Stimulated activated CD4-positive, alpha-beta T cell treated with anti-CD3 and anti-CD28 coated beads, TNF-alpha, amount 100 ng/mL, for 4 hours (primary cell): Measurements from ENCODE around the gene MYDGF.

Experiments used
- DNase-seq, 3 experiments: peaks; one replicate each; pipeline ENCODE4 v3.0.0-alpha.2; 2020; ENCODE audit warnings: low read depth in 3 of 3

The MYDGF gene

DNA sequence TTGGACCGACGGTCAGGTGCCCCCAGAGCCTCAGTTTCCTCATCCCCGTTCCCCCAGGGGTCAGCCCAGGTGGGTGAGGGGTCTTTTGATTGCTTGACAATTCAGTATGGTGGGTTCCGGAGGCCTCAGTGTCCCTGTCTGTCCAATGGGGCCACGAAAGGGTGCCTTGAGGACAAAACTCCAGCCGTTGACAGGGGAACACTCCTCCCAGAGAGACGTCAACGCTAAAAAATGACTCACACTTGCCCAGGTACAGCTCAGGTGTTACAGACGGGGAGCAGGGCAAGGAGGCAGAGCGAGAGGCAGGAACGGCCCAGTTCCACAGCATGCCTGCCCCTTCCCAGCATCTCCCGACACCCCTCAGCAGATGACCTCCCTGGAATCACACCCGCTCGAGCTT is 29.0 kb downstream of the MYDGF start:
- DNase-seq, result no peak

DNA sequence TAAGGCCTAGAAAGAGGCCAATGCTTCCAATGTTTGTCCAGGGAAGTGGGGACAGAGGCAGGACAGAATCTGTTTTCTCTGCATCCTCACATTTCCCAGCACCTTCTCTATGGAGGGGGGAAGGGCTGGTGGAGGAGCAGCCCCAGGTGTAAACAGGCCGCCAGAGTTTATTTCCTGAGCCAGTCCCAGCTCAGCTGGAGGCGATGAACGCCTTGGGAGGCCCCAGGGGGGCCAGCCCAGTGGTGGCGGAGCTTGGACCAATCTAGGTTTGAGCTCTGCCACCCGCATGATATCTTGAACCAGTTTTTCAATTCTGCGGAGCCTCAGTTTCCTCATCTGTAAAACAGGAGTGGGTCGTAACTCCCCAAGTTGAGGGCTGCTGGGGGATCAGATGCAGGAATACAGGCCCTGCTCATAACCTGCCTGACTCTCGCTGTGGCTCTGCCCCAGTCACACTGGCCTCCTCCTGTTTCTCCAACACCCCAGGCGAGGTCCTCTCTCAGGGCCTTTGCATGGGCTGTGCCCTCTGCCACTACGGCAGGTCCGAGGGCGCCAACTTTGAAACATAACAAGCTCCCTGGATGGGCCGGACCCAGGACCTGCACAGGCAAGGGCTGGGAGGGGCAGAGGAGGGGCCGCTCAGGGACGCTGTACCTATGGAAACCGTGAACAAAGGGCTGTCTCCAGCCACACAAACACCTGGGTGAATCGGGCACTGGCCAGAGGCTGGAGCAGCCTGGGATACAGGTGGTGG is 29.7 kb downstream of the MYDGF start:
- DNase-seq, result no peak

- no peak for DNase-seq
Measured at GRCh38 chr19:4639531-4640246, 30.5 kb downstream of the MYDGF start.

GRCh38 chr19:4638828-4639530 is 31.2 kb downstream of the MYDGF start, which contains the start of gene TNFAIP8L1:
TSS of gene TNFAIP8L1 (plus strand) at chr19:4639516. CDS start at chr19:4651870, 12,354 bp downstream.
- DNase-seq, result peak; percentile 99

DNA sequence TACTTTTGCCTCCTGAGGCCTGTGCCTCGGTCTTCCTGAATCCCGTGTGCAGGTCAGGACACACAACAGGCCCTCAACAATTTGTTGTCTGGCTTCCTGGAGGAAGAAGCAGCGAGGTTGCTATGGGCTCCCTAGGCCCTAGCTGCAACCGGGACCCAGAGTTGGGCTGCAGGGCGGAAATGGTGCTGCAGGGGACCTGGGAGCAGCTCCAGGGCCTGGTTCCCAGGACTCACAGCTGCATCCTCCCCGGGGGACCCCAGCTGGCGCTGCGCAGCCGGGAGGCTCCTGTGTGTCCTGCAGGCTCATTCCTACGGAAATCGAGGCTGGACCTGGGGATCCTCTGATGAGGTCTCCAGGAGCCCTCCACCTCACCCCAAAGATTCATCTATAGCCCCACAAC is 31.8 kb downstream of the MYDGF start:
- DNase-seq, result no peak

- DNase-seq, result no peak
Measured at GRCh38 chr19:4636761-4637160, 33.4 kb downstream of the MYDGF start.

DNA sequence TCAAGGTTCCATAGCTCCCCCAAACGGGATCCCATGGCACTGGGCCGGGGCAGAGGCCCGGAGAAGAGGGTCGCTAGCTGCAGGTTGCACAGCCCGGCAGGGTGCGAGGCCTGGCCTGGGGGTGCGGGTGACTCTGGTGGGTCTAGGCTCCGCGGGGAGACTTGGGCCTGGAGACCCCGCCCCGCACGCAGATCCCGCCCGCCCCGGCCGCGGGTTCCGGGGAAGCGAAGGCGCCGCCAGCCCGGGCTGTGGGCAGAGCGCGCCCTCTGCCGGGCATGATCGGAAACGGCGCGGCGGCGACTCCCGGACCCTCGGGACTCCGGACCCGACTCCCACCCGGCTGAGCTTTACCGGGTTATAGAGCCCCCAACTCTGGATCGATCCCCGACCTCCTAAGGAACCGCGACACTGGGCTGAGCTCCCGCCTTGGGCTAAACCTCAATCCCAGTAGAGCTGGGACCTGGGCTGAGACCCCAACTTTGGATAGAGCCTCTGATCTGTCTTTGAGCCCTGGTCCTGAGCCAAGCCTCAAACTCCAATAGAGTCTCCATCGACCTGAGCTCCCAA is 33.9 kb downstream of the MYDGF start:
- DNase-seq, result peak; percentile 54 to 72 (median 64)

GRCh38 chr19:4635754-4636116 is 34.4 kb downstream of the MYDGF start:
- no peak for DNase-seq

DNA sequence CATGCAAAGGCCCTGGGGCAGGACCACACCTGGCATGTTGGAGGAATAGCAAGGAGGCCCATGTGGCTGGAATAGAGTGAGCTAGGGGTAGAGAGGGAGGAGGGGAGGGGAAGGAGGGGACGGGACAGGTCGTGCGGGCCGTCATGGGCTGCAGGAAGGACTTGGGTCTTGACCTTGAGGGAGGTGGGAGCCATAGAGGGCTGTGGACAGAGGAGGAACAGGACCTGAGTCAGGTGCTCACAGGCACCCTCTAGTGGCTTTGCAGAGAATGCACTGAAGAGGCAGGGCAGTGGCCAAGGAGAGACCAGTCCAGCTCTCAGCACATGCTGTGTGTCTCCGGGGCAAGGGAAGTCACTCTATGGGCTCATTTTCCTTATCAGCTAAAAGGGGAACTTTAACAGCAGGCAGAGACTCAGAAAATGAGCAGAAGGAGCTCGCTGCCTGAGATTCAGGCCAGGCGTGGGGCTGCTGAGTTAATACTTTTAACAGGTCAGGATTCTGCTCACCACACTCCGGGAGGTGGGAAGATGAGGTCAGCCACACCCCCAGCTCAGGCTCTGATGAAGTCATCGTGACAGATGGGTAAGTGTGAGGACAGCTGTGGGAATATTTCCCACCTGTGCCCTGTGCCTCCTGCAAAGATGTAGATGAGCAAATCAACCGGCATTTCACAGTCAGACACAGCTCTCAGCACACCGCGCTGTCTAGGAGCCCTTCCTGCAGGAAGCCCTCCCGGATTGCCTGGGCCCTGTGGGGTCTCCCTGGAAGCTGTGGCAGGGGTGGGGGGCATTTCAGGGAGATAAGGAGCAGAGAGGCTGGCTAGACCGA is 36.8 kb downstream of the MYDGF start:
- peak in 1 of 3 experiments; percentile 17 for DNase-seq

DNA sequence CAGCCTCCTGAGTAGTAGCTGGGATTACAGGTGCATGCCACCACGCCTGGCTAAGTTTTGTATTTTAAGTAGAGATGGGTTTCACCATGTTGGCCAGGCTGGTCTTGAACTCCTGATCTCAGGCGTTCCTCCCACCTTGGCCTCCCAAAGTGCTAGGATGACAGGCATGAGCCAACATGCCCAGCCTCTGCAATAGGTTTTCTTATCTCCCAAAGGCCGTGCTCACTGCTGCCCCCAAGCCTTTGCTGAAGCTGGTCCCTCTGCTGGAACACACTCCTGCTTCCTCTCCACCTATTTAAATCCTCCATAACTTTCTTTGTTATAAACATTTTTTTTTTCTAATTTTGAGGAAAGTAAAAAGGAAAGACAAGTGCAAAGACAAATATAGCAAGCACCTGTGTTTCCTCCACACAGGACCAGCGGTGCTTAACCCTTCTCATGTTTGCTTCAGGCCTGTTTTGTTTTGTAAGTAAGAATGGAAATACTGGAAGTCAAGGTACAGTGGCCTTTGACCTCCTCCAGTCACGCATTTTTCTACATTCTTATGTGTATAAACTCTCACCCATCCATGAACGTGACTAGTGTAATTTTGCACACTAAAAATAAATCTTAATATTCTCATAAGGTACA is 45.3 kb downstream of the MYDGF start:
- DNase-seq, result no peak

DNA sequence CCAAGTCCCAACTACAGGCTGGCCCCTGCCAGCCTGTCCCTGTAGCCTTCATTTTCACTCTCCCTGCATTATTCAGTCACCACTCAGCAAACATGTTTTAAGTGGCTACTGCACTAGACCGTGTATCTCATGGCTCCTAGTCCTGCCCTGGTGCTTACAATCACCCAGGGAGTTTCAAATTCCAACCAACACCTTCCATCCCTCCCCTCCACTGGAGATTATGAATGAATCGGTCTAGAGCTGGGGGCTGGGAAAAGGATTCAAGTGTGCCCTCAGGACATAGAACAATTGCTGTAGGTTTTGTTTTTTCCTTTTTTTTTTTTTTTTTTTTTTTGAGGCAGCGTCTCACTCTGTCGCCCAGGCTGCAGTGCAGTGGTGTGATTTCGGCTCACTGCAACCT is 45.8 kb downstream of the MYDGF start:
- DNase-seq, result no peak

DNA sequence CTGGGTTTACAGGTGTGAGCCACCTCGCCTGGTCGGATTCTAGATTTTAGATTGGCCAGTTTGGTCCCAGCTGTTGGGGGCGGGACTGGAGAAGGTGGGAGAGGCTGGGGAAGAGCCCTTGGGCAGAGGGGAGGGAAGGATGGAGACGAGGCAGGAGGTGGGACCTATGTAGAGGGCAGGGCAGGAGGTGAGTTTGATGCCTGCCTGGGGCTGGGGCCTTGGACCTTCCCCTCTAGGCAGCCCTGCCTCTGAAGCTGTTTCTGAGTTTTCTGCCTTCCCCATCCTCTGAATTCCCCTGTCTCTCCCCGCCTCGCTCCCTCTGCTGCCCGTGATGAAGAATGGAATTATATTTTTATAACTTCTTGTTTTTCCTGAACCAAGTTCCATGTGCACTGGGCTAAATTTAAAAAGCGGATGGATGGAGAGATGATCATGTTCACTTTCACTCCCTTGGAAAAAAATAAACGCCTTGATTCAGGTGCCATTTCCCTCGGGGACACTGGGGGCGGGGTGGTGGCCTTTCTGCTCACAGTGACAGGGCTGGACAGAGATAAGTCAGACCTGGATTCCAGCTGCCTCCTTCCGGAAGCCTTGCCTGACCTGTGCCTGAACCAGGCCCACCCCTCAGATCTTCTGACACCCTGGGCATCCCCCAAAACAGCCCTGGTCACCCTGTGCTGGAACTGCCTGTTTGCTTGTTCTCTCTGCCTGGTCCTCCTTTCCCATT is 47.3 kb downstream of the MYDGF start:
- no peak for DNase-seq

DNA sequence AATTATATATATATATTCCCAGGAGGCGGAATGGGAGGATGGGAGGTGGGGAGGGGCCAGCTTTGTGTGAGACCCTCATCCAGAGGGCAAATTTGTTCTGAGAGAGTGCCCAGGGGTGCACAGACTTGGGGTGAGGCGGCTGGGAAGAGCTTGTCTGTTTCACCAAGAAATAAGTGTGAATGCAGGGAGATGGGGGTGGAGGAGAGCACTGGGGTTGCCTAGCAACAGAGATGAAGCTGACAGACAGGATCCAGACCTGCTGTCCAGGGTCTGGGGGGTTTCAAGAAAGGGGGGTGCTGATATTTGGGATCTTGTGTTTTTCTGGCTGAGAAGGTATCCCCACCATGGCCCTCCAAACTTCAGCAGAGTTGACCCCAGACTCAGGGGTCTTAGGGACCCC is 49.5 kb downstream of the MYDGF start:
- no peak for DNase-seq

GRCh38 chr19:4619668-4620294 is 50.4 kb downstream of the MYDGF start:
- no peak for DNase-seq

GRCh38 chr19:4618019-4618418 is 52.1 kb downstream of the MYDGF start:
- no peak for DNase-seq

DNA sequence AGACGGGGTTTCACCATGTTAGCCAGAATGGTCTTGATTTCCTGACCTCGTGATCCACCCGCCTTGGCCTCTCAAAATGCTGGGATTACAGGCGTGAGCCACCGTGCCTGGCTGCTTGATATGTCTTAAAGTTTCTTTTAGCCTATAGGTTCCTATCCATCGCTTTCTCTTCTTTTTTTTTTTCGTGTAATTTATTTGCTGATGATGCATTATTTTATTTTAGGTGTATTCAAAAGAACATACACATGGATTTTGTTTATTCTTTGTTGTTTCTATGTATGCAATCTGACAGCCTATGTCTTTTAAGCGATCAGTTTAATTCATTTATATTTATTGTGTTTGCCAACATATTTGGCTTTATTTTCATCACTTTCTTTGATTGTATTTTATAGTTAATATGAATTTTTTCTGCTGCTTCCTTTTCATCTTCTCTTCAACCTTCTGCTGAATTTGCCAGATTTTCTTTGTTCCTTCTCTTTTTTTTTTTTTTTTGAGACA is 56.8 kb downstream of the MYDGF start:
- DNase-seq, result no peak

- no peak for DNase-seq
Measured at GRCh38 chr19:4609878-4610511, 60.1 kb downstream of the MYDGF start.
